Stimulated activated CD8-positive, alpha-beta memory T cell treated with anti-CD3 and anti-CD28 coated beads, Interleukin-7, amount 100 ng/mL, for 4 hours (primary cell): ENCODE results near the gene LAMB1.

ENCODE experiments used
- DNase-seq, 2 donors: peaks; one replicate each; pipeline ENCODE4 v3.0.0-alpha.2; 2020; ENCODE audit warnings: low read depth in 2 of 2

LAMB1 gene

GRCh38 chr7:107877731-107878382 is 125.1 kb downstream of the LAMB1 start:
- no peak for DNase-seq

GRCh38 chr7:107876916-107877315 is 126.0 kb downstream of the LAMB1 start:
- no peak for DNase-seq

DNA sequence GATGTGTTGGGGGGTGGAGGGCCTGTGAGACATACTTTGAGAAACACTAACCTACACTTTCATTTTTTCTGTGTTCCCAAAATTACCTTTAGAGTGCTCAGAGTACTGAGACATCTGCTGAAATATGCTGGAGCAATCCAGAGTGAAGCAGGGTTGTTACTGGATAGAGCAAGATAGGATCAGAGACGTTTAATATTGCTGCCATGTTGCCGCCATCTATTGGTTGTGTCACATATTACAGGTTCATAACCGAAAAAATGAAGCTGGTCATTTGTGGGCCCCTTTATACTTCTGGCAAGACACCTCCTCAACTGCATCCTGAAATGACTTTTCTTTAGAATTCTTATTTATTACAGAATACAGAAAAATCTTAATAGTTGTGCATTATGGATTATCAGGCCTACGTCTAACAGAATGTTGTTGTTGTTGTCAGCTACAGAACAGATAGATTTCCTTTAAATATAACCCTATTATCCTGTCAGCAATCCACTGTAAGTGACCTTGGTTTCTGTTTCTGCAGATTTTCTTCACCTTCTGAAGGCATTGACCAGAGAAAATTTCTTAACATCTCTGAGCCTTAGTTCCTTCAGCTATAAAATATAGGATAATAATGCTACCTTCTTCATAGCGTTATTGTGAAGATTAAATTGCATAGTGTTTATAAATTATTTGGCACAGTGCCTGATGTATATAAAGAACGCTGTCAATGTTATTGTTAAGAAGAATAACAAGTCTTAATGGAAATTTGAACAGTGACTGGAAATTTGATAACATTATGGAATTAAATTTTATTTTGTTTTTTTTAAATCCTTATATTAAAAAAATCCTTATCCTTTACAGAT is 128.1 kb downstream of the LAMB1 start:
- DNase-seq = no peak

DNA sequence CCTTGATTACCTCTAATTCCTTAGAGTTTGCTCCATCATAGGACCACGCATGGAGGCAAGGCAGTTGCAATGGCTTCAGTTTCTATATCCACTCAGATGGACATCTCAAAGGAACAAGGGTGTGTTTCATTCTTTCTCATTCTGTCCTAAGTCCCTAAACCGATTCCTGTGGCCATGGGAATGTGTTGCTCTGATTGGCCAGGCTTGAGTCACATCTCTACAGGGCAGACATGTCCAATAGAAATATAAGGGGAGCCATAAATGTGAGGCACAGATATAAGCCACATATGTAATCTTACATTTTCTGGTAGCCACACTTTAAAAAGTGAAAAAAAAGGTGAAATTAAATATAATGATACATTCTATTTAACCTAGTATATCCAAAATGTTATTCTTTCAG is 128.8 kb downstream of the LAMB1 start:
- DNase-seq = no peak
